GM19463 (cell line): ENCODE measurements around the gene CREB3L1.

Source experiments
- ATAC-seq: cut with Tn5 transposase; IDR thresholded peaks from one replicate; pipeline ENCODE4 v1.9.1; 2021; ENCODE audit warnings: mild to moderate bottlenecking, moderate library complexity; ENCODE audit not compliant: unreplicated experiment

Gene CREB3L1

DNA sequence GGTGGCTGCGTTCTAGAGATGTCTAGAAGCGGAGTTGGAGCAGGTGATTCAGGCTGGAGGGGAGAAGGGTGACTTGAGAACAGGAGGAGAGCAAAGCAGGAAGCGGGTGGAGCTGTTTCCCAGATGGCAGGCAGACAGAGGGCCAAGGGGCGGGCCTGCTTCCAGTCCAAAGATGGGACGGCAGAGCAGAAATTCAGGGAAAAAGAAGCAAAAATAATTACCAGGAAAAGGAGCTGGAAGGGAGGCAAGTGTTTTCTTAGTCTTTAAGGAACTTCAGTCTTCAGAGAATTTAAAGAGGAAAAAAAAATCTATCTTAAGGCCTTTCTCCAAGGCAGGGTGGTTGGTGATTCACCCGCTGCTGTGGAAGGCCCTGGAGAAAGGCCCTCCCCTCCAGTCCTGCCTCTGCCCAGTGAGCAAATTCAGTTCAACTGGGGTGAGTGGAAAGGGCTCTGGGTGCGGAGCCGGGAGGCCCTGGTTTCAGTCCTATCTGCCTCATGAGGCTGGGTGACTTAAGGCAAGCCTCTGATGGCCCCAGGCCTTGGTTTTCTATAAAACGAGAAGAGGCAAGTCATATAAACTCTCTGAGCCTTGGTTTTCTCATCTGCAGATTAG lies 4.5 kb upstream of the CREB3L1 start:
- no peak for ATAC-seq

GRCh38 chr11:46273511-46274205 lies 3.8 kb upstream of the CREB3L1 start:
- no peak for ATAC-seq

- ATAC-seq: no peak
Measured at GRCh38 chr11:46275964-46276641, 1.4 kb upstream of the CREB3L1 start.

DNA sequence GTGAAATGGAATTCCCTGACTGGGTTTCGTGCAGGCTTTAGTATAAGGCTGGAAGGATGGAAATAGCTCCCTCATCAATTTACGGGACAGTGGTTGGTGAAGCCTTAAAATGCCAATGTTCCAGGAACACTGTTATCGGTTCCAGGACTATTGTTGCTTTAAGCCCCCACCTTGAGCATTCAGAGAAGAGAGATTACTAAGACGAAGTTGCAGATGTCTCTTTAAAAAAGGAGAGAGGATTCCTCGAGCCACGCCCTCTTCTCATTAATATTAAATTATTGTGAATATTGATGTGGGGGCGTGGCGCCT lies 195 bp upstream of the CREB3L1 start:
- ATAC-seq: no peak

- ATAC-seq: no peak
Measured at GRCh38 chr11:46278387-46279125, 1.1 kb downstream of the CREB3L1 start.

DNA sequence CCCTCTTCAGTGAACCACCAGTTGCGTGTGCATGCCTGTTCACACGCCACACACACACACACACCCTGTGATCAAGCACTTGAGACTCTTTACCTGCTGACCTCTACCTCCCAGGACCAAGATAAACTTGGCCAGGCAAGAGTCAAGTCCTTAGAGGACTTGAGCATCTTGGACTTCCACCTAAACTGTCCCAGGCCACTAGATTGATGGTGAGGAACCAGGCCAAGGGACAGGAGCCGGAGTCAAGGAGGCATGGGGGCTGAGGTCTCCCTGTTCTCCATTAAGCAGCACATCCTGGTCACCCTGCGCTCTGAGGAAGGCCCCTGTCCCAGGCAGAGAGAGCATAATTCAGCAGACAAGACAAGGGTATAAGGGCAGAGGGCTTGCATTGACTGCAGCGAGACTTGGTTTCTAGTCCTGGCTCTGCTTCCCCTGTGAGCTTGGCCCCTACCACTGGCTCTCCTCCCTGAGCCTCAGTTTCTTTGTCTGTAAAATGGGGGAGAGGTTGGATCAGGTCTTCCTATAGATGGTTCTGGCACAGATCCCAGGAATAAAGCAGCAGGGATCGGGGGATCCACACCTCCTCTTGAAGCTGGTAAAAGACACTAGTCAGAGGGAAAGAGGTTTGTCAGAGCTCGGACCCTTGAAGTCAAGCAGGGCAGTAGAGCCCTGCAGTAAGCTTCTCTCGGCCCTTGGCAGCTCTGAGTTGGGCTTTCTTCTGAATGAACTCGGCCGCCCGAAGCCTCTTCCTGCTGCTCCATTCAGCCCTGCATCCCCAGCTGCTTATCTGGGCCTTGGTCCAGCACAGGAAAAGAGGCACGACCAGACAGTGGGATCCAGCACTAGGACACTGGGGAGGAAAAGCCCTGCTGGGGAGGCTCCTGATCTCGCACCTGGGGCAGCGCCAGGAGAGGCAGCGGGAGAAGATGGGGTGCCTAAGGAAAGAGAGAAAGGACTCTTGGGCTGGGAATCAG lies 2.0 kb downstream of the CREB3L1 start:
- ATAC-seq: no peak

- ATAC-seq: no peak
Measured at GRCh38 chr11:46280706-46281105, 3.2 kb downstream of the CREB3L1 start.

DNA sequence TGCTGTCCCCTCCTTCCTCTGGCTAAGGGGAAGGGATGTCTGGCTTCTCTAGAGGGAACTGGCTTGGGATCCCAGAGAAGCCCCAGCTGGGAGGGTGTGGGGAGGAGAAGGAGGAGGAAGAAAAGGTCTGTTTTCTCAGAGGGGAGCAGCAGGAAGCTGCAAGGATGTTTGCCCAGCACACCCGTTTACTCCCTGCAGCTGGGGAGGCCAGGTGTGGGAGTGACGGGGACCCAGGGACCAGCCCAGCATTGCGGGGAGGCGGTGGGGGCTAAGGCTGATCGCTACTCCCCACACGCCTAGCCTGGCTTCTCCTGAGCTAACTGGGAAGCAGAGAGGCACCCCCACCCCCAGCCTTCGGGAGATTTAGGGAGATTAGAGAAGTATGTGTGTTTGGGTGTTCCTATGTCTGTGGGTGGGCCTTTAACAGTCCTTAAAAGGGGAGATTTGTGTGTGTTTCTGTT lies 3.9 kb downstream of the CREB3L1 start:
- ATAC-seq: no peak

GRCh38 chr11:46285173-46285572 lies 7.7 kb downstream of the CREB3L1 start:
- ATAC-seq: no peak

GRCh38 chr11:46285594-46286033 lies 8.2 kb downstream of the CREB3L1 start:
- no peak for ATAC-seq

GRCh38 chr11:46286789-46287188 lies 9.3 kb downstream of the CREB3L1 start:
- peak; percentile 57 for ATAC-seq

- no peak for ATAC-seq
Measured at GRCh38 chr11:46288451-46288850, 11.0 kb downstream of the CREB3L1 start.

GRCh38 chr11:46290011-46290410 lies 12.5 kb downstream of the CREB3L1 start:
- ATAC-seq: no peak

DNA sequence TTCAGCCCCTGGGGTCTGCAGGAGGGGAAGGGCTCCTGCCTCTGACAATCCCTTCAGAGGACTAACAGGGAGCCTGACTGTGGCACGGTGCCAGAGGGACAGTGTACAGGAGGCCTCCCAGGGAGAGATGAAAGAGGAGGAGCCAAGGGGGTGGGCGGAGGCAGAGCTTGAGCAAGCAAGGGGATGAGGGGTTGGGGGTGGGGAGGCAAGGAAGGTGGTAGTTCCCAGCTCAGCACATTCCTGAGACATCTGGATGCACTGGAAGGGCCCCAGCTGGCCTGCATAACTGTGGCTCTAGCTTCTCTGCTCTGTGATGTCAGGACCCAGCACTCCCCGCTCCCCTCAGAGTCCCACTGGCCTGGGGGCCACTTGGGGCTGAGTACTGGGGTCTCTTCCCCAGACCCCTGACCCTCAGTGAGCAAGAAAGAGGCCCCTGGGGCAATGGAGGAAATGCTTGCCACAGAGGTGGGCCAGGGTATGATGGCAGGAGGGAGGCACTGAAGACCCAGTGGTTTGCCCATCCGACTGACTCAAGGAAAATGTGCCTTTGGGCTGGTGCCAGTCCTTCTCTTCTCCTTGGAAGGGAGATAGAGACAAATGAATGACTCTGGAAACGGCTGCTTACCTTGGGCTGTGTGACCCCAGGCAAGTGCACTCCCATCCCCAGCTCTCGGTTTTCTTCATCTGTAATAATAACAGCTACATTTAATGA lies 13.3 kb downstream of the CREB3L1 start:
- ATAC-seq: no peak

DNA sequence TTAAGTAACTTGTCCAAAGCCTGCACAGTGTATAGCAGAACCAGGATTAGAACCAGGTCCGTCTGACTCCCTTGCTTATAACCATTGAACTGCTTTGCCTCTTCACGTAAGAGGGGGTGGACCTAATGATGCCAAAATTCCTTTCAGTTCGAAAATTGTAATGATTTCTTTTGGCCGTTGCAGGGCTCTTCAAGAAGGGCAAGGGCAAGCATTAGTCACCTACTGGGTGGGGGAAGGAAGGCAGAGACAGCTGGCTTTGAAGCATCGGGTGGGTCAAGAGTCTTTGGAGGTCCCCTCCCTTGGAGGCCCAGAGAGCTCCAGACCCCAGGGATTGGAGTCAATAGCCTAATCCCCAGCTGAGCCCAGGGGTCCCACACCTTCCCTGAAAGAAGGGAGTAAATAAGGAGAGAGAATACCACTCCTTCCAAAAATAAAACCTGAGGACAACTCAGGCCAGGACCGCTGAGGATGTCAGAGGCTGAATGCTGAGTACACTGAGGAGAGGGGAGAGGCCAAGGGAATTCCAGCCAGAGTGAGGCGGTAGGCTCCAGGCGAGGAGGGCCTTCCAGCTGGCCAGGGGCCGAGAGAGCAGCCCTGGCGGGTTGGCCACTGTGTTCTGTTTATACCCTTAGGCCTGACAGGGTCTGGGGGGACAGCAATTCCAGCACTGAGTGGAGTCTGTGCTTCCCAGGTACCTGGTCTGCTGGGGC lies 14.1 kb downstream of the CREB3L1 start:
- no peak for ATAC-seq

DNA sequence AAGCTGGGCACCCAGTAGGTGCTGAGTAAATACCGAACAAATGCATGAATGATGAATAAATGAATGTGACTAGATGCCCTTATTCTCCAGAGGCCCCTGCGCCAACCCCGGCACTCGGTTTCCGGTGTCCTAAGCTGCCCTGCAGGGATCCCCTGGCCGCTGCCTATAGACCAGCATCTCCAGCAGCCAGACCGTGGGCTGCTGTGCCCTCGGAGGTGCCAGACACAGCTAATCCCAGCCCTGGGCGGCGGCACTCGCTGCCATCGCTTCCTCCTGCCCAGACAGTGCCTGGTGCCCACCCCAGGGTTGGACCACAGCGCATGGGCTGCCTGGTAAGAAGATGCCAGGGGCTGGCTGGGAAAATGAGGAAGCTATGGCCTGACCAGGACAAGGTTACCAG lies 15.6 kb downstream of the CREB3L1 start:
- no peak for ATAC-seq

GRCh38 chr11:46293641-46294103 lies 16.2 kb downstream of the CREB3L1 start:
- ATAC-seq: no peak

GRCh38 chr11:46294365-46295309 lies 17.2 kb downstream of the CREB3L1 start:
- ATAC-seq: no peak
